ENCODE results near the gene TWF1. TPM values are rescaled to one million over a fixed set of nuclear protein-coding genes. Genes with fewer than 3 reads are reported as not detected.

TWF1 gene
- total and polyA plus RNA-seq, 7 experiments from 2014 or later: 14.2 to 51.2 (median 32.9) TPM

DNA sequence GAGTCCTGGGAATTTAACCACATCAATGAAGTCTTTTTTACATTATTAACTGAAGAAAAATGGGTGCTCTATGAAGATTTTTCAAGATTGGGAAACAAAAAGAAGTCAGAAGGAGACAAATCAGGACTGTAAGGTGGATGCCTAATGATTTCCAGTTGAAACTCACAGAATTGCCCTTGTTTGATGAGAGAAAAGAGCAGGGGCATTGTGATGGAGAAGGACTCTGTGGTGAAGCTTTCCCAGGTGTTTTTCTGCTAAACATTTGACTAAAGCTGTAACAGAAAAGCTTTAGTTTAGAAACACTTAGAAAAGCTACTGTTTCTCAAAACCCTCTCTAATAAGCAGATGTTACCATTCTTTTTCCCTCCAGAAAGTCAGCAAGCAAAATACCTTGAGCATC, 41.6 kb downstream of the TWF1 start:
- POLR2A ChIA-PET: interaction anchor here (1.3 kb wide), 1 partner anchor 69 kb away, joined by 3 read pairs; no protein-coding TSS in a partner anchor
- intact Hi-C loops (cut with micrococcal nuclease): no loop called here
- H3K4me3 ChIP-seq (ENCODE audit: low read length): no peak overlapping the region
- Mint-ChIP-seq H3K27me3 (no peaks in the 10 kb centered on the region), H3K9me3 (peaks cover 0 to 3% (median 0%) of the 10 kb centered on the region in 11 donors), H3K27ac (no peak overlapping the region), H3K36me3 (peaks cover 0 to 37% (median 12%) of the 10 kb centered on the region in 5 donors), H3K4me3 (no peak overlapping the region), H3K4me1 (peaks cover 32 to 48% (median 43%) of the 10 kb centered on the region in 7 donors)
- H3K9me3 ChIP-seq (ENCODE audit: control insufficient read depth in 2 of 3, low read length in 3 of 3): no peaks in the 10 kb centered on the region
- CTCF ChIA-PET: interaction anchor here (0.6 kb wide), 1 partner anchor 34 kb away, joined by 3 read pairs; no protein-coding TSS in a partner anchor
- DNase-seq (no peak), ATAC-seq (no peak)
- H3K27me3 ChIP-seq (ENCODE audit: control insufficient read depth in 2 of 2, insufficient read depth in 2 of 2, low read length in 2 of 2): no peaks in the 10 kb centered on the region
- peaks cover 0 to 14% (median 7%) of the 10 kb centered on the region in 3 experiments for H3K36me3 ChIP-seq (ENCODE audit: control insufficient read depth in 2 of 3, insufficient read depth in 3 of 3, low read length in 3 of 3)
- H3K27ac ChIP-seq (ENCODE audit: low read depth, low read length): no peak overlapping the region
- H3K4me1 ChIP-seq (ENCODE audit: control insufficient read depth in 2 of 2, insufficient read depth in 2 of 2, low read length in 2 of 2): peaks cover 31 to 35% of the 10 kb centered on the region in 2 donors

DNA sequence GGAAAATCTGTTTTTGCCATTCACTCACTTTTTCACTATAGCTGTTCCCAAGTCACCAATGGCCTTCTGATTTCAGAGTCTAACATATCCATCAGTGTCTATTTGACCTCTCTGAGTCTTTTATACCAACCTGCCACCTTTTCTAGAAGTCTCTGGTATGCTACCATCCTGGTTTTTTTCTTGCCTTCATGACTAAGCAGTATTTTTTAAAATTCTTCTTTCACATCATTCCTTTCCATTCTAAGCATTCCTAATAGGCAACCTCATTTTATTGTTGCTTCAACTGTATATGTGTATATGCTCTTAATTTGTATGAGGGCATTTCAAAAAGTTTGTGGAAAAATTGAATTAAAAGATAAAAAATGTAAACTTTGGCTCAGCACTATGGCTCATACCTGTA, 42.3 kb downstream of the TWF1 start:
- ChIA-PET POLR2A (interaction anchor here (7.3 kb wide), 1 partner anchor 43 kb away, joined by 76 read pairs; the partner anchor contains the start of gene TWF1), CTCF (interaction anchor here (1.2 kb wide), 1 partner anchor 119 kb away, joined by 4 read pairs; no protein-coding TSS in a partner anchor)
- H3K4me1 ChIP-seq (ENCODE audit: control insufficient read depth in 2 of 2, insufficient read depth in 2 of 2, low read length in 2 of 2): peaks cover 31 to 35% of the 10 kb centered on the region in 2 donors
- H3K4me3 ChIP-seq (ENCODE audit: low read length): no peak overlapping the region
- peaks cover 0 to 7% (median 7%) of the 10 kb centered on the region in 3 experiments for H3K36me3 ChIP-seq (ENCODE audit: control insufficient read depth in 2 of 3, insufficient read depth in 3 of 3, low read length in 3 of 3)
- Mint-ChIP-seq H3K36me3 (peaks cover 0 to 29% (median 8%) of the 10 kb centered on the region in 5 donors), H3K9me3 (peaks cover 0 to 3% (median 0%) of the 10 kb centered on the region in 11 donors), H3K27ac (no peak overlapping the region), H3K4me1 (peaks cover 34 to 52% (median 46%) of the 10 kb centered on the region in 7 donors), H3K27me3 (no peaks in the 10 kb centered on the region), H3K4me3 (peak overlapping the region in 4 of 10 donors; percentile 9 to 48 (median 30))
- H3K27ac ChIP-seq (ENCODE audit: low read depth, low read length): no peak overlapping the region
- H3K9me3 ChIP-seq (ENCODE audit: control insufficient read depth in 2 of 3, low read length in 3 of 3): no peaks in the 10 kb centered on the region
- DNase-seq (no peak), ATAC-seq (no peak)
- intact Hi-C loops (cut with micrococcal nuclease): no loop called here
- no peaks in the 10 kb centered on the region for H3K27me3 ChIP-seq (ENCODE audit: control insufficient read depth in 2 of 2, insufficient read depth in 2 of 2, low read length in 2 of 2)

DNA sequence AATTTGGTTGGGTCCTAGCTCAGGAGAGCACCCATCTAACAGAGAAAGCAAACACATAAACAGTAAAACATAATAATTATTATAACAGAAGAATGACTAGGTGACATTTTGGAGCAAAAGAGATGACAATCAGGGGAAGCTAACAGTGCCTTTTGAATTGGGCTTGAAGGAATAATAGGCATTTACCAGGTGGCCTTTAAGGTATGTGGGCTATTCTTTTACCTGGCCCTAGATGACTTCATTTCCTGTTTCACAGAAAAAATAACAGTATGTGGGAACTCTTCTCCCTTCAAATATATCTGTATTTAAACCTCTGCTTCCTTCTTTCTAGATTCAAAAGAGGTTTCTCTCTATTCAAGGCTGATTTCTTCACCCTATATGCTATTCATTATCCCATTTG, 43.5 kb downstream of the TWF1 start:
- peaks cover 0 to 25% (median 0%) of the 10 kb centered on the region in 5 donors for H3K36me3 Mint-ChIP-seq
- Histone ChIP-seq H3K27me3 (ENCODE audit: control insufficient read depth in 2 of 2, insufficient read depth in 2 of 2, low read length in 2 of 2) (no peaks in the 10 kb centered on the region), H3K9me3 (ENCODE audit: control insufficient read depth in 2 of 3, low read length in 3 of 3) (no peaks in the 10 kb centered on the region), H3K4me3 (ENCODE audit: low read length) (no peak overlapping the region), H3K36me3 (ENCODE audit: control insufficient read depth in 2 of 3, insufficient read depth in 3 of 3, low read length in 3 of 3) (no peaks in the 10 kb centered on the region), H3K27ac (ENCODE audit: low read depth, low read length) (no peak overlapping the region), H3K4me1 (ENCODE audit: control insufficient read depth in 2 of 2, insufficient read depth in 2 of 2, low read length in 2 of 2) (peaks cover 37 to 39% of the 10 kb centered on the region in 2 donors)
- peaks cover 39 to 58% (median 54%) of the 10 kb centered on the region in 7 donors for H3K4me1 Mint-ChIP-seq
- no peak for ATAC-seq
- DNase-seq: no peak
- H3K27ac Mint-ChIP-seq: peak overlapping the region in 3 of 9 donors; percentile 22 to 75 (median 63)
- ChIA-PET POLR2A (interaction anchor here (0.6 to 7.3 kb wide), 3 partner anchors 24 to 247 kb away, joined by 3 to 76 read pairs (median 3); partner anchors contain the start of gene TWF1), CTCF (no interaction called here)
- intact Hi-C loops (cut with micrococcal nuclease): no loop called here
- peak overlapping the region in 8 of 10 donors; percentile 3 to 99 (median 81) for H3K4me3 Mint-ChIP-seq
- H3K9me3 Mint-ChIP-seq: peaks cover 0 to 3% (median 0%) of the 10 kb centered on the region in 11 donors
- no peaks in the 10 kb centered on the region for H3K27me3 Mint-ChIP-seq

DNA sequence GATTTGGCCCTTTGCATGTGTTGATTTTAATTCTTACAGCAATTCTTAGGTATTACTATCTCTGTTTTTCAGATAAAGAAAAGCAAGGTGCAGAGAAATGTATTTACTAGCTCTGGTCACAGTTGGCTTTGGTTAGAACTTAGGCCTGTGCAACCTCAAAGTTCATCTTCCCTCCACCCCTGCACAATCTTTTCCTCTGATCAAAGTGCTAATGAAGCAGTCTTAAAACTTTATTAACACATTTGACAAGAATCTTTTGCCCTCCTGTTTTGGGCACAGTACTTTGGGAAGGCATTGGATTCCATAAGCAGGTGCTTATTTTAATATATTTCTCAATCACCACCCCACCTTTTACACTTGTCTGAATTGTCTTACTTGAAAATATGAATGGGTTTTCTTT, 44.6 kb downstream of the TWF1 start:
- ChIA-PET POLR2A (interaction anchor here (0.6 to 7.3 kb wide), 4 partner anchors 36 to 74 kb away, joined by 3 to 76 read pairs (median 4); partner anchors contain the start of genes TMEM117 and TWF1), CTCF (no interaction called here)
- Histone ChIP-seq H3K4me3 (ENCODE audit: low read length) (no peak overlapping the region), H3K27ac (ENCODE audit: low read depth, low read length) (no peak overlapping the region), H3K9me3 (ENCODE audit: control insufficient read depth in 2 of 3, low read length in 3 of 3) (no peaks in the 10 kb centered on the region), H3K27me3 (ENCODE audit: control insufficient read depth in 2 of 2, insufficient read depth in 2 of 2, low read length in 2 of 2) (no peaks in the 10 kb centered on the region), H3K4me1 (ENCODE audit: control insufficient read depth in 2 of 2, insufficient read depth in 2 of 2, low read length in 2 of 2) (peaks cover 39 to 41% of the 10 kb centered on the region in 2 donors), H3K36me3 (ENCODE audit: control insufficient read depth in 2 of 3, insufficient read depth in 3 of 3, low read length in 3 of 3) (no peaks in the 10 kb centered on the region)
- Mint-ChIP-seq H3K9me3 (peaks cover 0 to 3% (median 0%) of the 10 kb centered on the region in 11 donors), H3K27me3 (no peaks in the 10 kb centered on the region), H3K4me1 (peaks cover 43 to 67% (median 63%) of the 10 kb centered on the region in 7 donors), H3K36me3 (peaks cover under 1 to 27% (median 2%) of the 10 kb centered on the region in 5 donors), H3K4me3 (peak overlapping the region; percentile 54 to 99 (median 74)), H3K27ac (peak overlapping the region in 8 of 9 donors; percentile 2 to 99 (median 50))
- intact Hi-C loops (cut with micrococcal nuclease): no loop called here
- ATAC-seq (no peak), DNase-seq (no peak)

DNA sequence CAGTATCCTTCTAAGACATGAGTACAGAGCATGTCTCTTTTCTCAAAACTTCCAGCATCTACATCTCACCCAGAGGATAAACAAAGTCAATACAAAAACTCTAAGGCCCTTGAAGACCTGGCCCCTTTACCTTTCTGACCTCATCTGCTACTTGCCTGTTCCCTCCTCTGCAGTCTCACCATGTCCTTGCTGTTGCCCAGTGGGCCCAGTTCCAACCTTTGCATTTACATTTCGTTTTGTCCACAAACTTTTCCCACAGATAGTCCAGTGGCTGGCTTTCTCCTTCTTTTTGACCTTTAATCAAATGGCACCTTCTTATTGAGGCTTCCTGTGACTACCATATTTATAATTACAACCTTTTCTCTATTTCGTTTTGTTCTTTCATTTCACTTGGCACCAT, 45.7 kb downstream of the TWF1 start:
- peak overlapping the region; percentile 78 for H3K4me3 ChIP-seq (ENCODE audit: low read length)
- peak overlapping the region; percentile 88 to 99 (median 97) for H3K4me3 Mint-ChIP-seq
- H3K27me3 ChIP-seq (ENCODE audit: control insufficient read depth in 2 of 2, insufficient read depth in 2 of 2, low read length in 2 of 2): no peaks in the 10 kb centered on the region
- H3K27me3 Mint-ChIP-seq: no peaks in the 10 kb centered on the region
- intact Hi-C loops (cut with micrococcal nuclease): no loop called here
- H3K36me3 Mint-ChIP-seq: peaks cover 4 to 35% (median 13%) of the 10 kb centered on the region in 5 donors
- no peak for ATAC-seq
- CTCF ChIA-PET: interaction anchor here (1.8 kb wide), 1 partner anchor 46 kb away, joined by 6 read pairs; the partner anchor contains the start of gene TWF1
- H3K4me1 Mint-ChIP-seq: peaks cover 49 to 78% (median 75%) of the 10 kb centered on the region in 7 donors
- H3K9me3 ChIP-seq (ENCODE audit: control insufficient read depth in 2 of 3, low read length in 3 of 3): no peaks in the 10 kb centered on the region
- POLR2A ChIA-PET: interaction anchor here (1.0 to 7.3 kb wide), 3 partner anchors 46 to 75 kb away, joined by 3 to 76 read pairs (median 16); partner anchors contain the start of genes TMEM117 and TWF1
- H3K27ac ChIP-seq (ENCODE audit: low read depth, low read length): peak overlapping the region; percentile 86
- no peaks in the 10 kb centered on the region for H3K36me3 ChIP-seq (ENCODE audit: control insufficient read depth in 2 of 3, insufficient read depth in 3 of 3, low read length in 3 of 3)
- peaks cover 0 to 5% (median 0%) of the 10 kb centered on the region in 11 donors for H3K9me3 Mint-ChIP-seq
- H3K4me1 ChIP-seq (ENCODE audit: control insufficient read depth in 2 of 2, insufficient read depth in 2 of 2, low read length in 2 of 2): peaks cover 39 to 41% of the 10 kb centered on the region in 2 donors
- H3K27ac Mint-ChIP-seq: peak overlapping the region; percentile 84 to 99 (median 99)
- no peak for DNase-seq

DNA sequence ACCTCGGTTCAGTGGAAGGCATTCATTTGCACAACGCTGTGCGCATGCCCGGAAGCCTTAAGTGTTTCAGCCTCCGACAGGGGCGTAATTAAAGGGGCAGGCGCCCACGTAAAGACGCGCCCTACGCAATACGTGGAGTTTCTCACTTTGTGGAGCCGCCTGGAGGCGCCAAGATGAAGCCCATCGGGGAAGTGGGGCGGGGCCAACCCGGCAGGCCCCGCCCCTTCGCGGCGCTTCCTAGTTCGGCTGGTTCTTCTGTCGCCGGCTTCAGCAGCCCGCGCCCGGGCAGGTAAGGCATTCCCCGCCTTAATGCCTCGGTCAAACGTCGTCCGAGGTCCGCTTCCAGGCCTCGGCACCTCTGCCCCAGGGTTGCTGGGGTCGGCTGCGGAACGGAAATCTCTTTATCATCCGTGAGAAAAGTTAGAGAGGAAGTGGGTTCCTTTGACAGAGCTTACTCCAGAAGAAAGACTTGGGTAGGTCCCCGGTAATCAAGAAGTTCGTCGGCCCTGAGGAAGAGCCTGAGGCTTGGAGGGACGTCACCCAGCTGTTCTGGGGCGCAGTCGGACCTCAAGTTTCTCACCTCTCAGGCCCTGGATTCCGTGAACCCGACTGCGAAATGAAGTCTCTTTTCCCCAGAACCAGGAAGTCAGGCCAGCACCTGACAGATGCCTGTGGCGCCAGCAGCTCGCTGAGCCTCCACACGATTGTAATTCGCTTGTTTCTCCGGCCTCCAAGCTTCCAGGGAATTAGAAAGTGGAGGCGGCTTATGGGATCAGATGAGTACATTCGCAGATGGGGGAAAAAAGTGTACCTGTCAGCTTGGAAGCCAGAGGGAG, 47.2 kb downstream of the TWF1 start, which contains the start of the genes IRAK4 and PUS7L:
TSS of gene IRAK4 (plus strand) at position 224 of the 836 bp plus-strand sequence. CDS start 9,161 bp downstream, outside the sequence.
TSS of gene PUS7L (minus strand) at position 63 of the 836 bp plus-strand sequence. CDS start 3,545 bp downstream, outside the sequence.
- H3K4me1 ChIP-seq (ENCODE audit: control insufficient read depth in 2 of 2, insufficient read depth in 2 of 2, low read length in 2 of 2): peaks cover 41 to 42% of the 10 kb centered on the region in 2 donors
- H3K36me3 Mint-ChIP-seq: peaks cover 4 to 43% (median 27%) of the 10 kb centered on the region in 5 donors
- H3K27ac Mint-ChIP-seq: peak within 1 kb of the TSS; percentile 84 to 99 (median 99)

More for the DNA sequence above, 47.2 kb downstream of the TWF1 start, which contains the start of the genes IRAK4 and PUS7L:
- Mint-ChIP-seq H3K4me1 (peaks cover 52 to 89% (median 85%) of the 10 kb centered on the region in 7 donors), H3K4me3 (peak within 1 kb of the TSS; percentile 88 to 99 (median 97)), H3K9me3 (peaks cover 0 to 10% (median 1%) of the 10 kb centered on the region in 11 donors), H3K27me3 (no peaks in the 10 kb centered on the region)
- DNase-seq (peak; percentile 83 to 95 (median 92)), ATAC-seq (peak; percentile 99)
- Histone ChIP-seq H3K4me3 (ENCODE audit: low read length) (peak within 1 kb of the TSS; percentile 78), H3K36me3 (ENCODE audit: control insufficient read depth in 2 of 3, insufficient read depth in 3 of 3, low read length in 3 of 3) (peaks cover 0 to 5% (median 0%) of the 10 kb centered on the region in 3 experiments), H3K27me3 (ENCODE audit: control insufficient read depth in 2 of 2, insufficient read depth in 2 of 2, low read length in 2 of 2) (no peaks in the 10 kb centered on the region), H3K9me3 (ENCODE audit: control insufficient read depth in 2 of 3, low read length in 3 of 3) (no peaks in the 10 kb centered on the region), H3K27ac (ENCODE audit: low read depth, low read length) (peak within 1 kb of the TSS; percentile 86)
- intact Hi-C loops (cut with micrococcal nuclease): loop anchor here (1.0 to 10.0 kb wide), 11 partner anchors 17 to 1970 kb away; partner anchors contain the start of genes ARID2 (in 2 of the 2), TMEM117 (in 2 of the 2), TWF1 (in 2 of the 2) and ANO6 (in 1 of the 2)
- POLR2A ChIA-PET: interaction anchor here (0.6 to 7.3 kb wide), 10 partner anchors 9 to 124 kb away, joined by 3 to 76 read pairs (median 4); partner anchors contain the start of genes TMEM117 and TWF1
- CTCF ChIA-PET: interaction anchor here (0.6 to 1.8 kb wide), 6 partner anchors 13 to 124 kb away, joined by 3 to 6 read pairs (median 4); partner anchors contain the start of gene TWF1

Data from naive thymus-derived CD4-positive, alpha-beta T cell (primary cell).